MM.1S (cell line): ENCODE results near the gene NDUFS8.

Experiments used
- DNase-seq: peaks from one replicate; pipeline ENCODE4 v3.0.0-alpha.2; 2015
- H2AFZ ChIP-seq: fragments of 300-600 bp; sonication (generic); 2 replicates; pipeline ENCODE4 v1.6.0; 2016; ENCODE audit warnings: antibody characterized with exemption, low read length
- H3F3A ChIP-seq: fragments of 300-600 bp; sonication (generic); 2 replicates; pipeline ENCODE4 v1.6.1; 2016; ENCODE audit warnings: mild to moderate bottlenecking, antibody characterized with exemption, low read length, moderate library complexity, mixed read lengths; ENCODE audit not compliant: insufficient read depth
- H3K27ac ChIP-seq: fragments of 300-600 bp; sonication (generic); 2 replicates; pipeline ENCODE4 v1.5.1; 2016; ENCODE audit warnings: mild to moderate bottlenecking, low read length
- H3K27me3 ChIP-seq: fragments of 300-600 bp; sonication (generic); replicated peaks from 2 replicates; pipeline ENCODE4 v1.6.0; 2016; ENCODE audit warnings: low read length; ENCODE audit not compliant: insufficient read depth
- H3K36me3 ChIP-seq: fragments of 300-600 bp; sonication (generic); replicated peaks from 2 replicates; pipeline ENCODE4 v1.6.1; 2016; ENCODE audit warnings: mild to moderate bottlenecking, low read length, mixed read lengths; ENCODE audit not compliant: insufficient read depth
- H3K4me1 ChIP-seq: fragments of 300-600 bp; sonication (generic); 2 replicates; pipeline ENCODE4 v1.6.1; 2016; ENCODE audit warnings: low read length, mixed read lengths
- H3K4me2 ChIP-seq: fragments of 300-600 bp; sonication (generic); 2 replicates; pipeline ENCODE4 v1.6.0; 2016; ENCODE audit warnings: low read depth, low read length
- H3K4me3 ChIP-seq: fragments of 300-600 bp; sonication (generic); 2 replicates; pipeline ENCODE4 v1.5.1; 2016; ENCODE audit warnings: low read length, mixed read lengths
- H3K79me2 ChIP-seq: fragments of 300-600 bp; sonication (generic); 2 replicates; pipeline ENCODE4 v1.6.1; 2016; ENCODE audit warnings: mixed run types, low read length, mixed read lengths
- H3K9ac ChIP-seq: fragments of 300-600 bp; sonication (generic); 2 replicates; pipeline ENCODE4 v1.6.1; 2016; ENCODE audit warnings: low read length, mixed read lengths
- H3K9me2 ChIP-seq: fragments of 300-600 bp; sonication (generic); replicated peaks from 2 replicates; pipeline ENCODE4 v1.6.1; 2016; ENCODE audit warnings: mild to moderate bottlenecking, low read length, mixed read lengths; ENCODE audit not compliant: insufficient read depth
- H3K9me3 ChIP-seq: fragments of 300-600 bp; sonication (generic); replicated peaks from 2 replicates; pipeline ENCODE4 v1.6.1; 2016; ENCODE audit warnings: mild to moderate bottlenecking, low read length, mixed read lengths; ENCODE audit not compliant: insufficient read depth
- H4K20me1 ChIP-seq: fragments of 300-600 bp; sonication (generic); 2 replicates; pipeline ENCODE4 v1.6.1; 2016; ENCODE audit warnings: mild to moderate bottlenecking, low read length, moderate library complexity, mixed read lengths; ENCODE audit not compliant: insufficient read depth
- EZH2 ChIP-seq: fragments of 300-600 bp; sonication (generic); optimal IDR thresholded peaks from 2 replicates; pipeline ENCODE3; 2017; ENCODE audit warnings: low read depth, mild to moderate bottlenecking, antibody characterized with exemption, low read length, mixed read lengths
- EZH2phosphoT487 ChIP-seq: fragments of 300-600 bp; sonication (generic); IDR thresholded peaks from 2 replicates; pipeline ENCODE4 v1.6.1; 2018; ENCODE audit warnings: antibody characterized with exemption, low read length
- TF ChIP-seq, protein P1 (sequence below): fragments of 300-600 bp; sonication (generic); IDR thresholded peaks from 2 replicates; pipeline ENCODE4 v1.5.1; 2016; ENCODE audit warnings: antibody characterized with exemption, low read length, mixed read lengths

NDUFS8 gene

DNA sequence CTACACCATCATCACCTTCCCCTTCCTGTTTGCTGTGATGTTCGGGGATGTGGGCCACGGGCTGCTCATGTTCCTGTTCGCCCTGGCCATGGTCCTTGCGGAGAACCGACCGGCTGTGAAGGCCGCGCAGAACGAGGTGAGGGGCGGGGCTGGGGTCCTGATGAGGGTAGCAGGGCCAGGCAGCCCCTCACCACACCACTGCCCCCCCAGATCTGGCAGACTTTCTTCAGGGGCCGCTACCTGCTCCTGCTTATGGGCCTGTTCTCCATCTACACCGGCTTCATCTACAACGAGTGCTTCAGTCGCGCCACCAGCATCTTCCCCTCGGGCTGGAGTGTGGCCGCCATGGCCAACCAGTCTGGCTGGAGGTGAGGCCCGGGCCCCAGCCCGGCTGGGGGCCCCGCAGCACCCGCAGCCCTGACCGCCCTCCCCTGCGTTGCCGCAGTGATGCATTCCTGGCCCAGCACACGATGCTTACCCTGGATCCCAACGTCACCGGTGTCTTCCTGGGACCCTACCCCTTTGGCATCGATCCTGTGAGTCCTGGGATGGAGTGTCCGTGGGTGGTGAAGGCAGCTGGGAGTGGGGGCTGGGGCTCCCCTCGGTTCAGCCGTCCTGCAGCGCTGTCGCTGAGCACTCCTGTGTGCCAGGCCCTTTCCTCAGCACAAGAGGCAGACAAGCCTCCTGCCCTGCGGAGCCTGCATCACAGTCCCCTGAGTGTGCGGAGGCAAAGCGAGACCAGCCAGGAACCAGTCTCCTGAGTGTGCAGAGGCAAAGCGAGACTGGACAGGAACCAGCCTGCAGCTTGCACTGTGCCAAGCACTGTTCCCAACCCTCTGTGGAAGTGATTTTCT, 17.2 kb downstream of the NDUFS8 start:
- Histone ChIP-seq H4K20me1 (no peaks in the 10 kb centered on the region), H3K4me3 (no peak overlapping the region), H3K36me3 (no peaks in the 10 kb centered on the region; the same call in 1 of the 2 replicates), H3K9ac (no peak overlapping the region), H3K4me1 (no peaks in the 10 kb centered on the region), H3K79me2 (peaks cover 27% of the 10 kb centered on the region), H3K27me3 (no peaks in the 10 kb centered on the region), H2AFZ (no peak overlapping the region), H3F3A (0 out of 2 replicates have a peak, but pooled peaks cover 2% of the 10 kb centered on the region), H3K27ac (no peak overlapping the region), H3K9me3 (no peaks in the 10 kb centered on the region), H3K9me2 (no peaks in the 10 kb centered on the region), H3K4me2 (no peak overlapping the region)
- no peak for TF ChIP-seq EZH2phosphoT487
- DNase-seq, result no peak

DNA sequence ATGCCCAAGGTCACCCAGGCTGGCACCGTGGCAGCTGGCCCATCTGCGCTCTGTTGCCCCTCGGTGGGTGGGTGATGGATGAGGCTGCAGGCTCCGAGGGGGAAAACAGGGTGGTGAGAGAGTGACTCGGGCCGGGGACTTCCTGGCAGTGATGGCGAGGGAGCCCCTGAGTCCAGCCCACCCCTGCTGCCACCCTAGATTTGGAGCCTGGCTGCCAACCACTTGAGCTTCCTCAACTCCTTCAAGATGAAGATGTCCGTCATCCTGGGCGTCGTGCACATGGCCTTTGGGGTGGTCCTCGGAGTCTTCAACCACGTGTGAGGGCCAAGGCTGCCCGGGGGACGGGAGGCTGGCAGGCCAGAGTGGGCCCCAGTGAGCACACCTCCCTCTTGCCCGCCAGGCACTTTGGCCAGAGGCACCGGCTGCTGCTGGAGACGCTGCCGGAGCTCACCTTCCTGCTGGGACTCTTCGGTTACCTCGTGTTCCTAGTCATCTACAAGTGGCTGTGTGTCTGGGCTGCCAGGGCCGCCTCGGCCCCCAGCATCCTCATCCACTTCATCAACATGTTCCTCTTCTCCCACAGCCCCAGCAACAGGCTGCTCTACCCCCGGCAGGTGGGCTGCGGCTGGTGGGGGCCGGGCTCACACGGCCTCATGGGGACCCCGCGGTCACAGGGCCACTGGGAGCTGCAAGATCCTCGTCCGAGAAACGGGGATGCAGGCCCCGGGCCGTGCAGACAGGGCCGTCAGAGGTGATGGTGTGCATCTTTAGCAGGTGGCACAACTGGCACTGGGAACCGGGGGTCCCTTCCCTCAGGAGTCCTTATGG, 18.4 kb downstream of the NDUFS8 start:
- H3K4me1 ChIP-seq, result no peaks in the 10 kb centered on the region
- H3K27ac ChIP-seq, result no peak overlapping the region
- peaks cover 14% of the 10 kb centered on the region for H3K79me2 ChIP-seq
- no peak overlapping the region for H3K4me3 ChIP-seq
- H3K27me3 ChIP-seq, result no peaks in the 10 kb centered on the region
- H3K9me2 ChIP-seq, result no peaks in the 10 kb centered on the region
- no peak for DNase-seq
- no peaks in the 10 kb centered on the region; the same call in 1 of the 2 replicates for H3K36me3 ChIP-seq
- H3F3A ChIP-seq, result 0 out of 2 replicates have a peak, but pooled peaks cover 2% of the 10 kb centered on the region
- H3K9me3 ChIP-seq, result no peaks in the 10 kb centered on the region
- TF ChIP-seq EZH2 (no peak), EZH2phosphoT487 (no peak)
- TF ChIP-seq, protein P1, sequence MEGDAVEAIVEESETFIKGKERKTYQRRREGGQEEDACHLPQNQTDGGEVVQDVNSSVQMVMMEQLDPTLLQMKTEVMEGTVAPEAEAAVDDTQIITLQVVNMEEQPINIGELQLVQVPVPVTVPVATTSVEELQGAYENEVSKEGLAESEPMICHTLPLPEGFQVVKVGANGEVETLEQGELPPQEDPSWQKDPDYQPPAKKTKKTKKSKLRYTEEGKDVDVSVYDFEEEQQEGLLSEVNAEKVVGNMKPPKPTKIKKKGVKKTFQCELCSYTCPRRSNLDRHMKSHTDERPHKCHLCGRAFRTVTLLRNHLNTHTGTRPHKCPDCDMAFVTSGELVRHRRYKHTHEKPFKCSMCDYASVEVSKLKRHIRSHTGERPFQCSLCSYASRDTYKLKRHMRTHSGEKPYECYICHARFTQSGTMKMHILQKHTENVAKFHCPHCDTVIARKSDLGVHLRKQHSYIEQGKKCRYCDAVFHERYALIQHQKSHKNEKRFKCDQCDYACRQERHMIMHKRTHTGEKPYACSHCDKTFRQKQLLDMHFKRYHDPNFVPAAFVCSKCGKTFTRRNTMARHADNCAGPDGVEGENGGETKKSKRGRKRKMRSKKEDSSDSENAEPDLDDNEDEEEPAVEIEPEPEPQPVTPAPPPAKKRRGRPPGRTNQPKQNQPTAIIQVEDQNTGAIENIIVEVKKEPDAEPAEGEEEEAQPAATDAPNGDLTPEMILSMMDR, result no peak
- H3K4me2 ChIP-seq, result no peak overlapping the region
- H2AFZ ChIP-seq, result no peak overlapping the region
- H3K9ac ChIP-seq, result no peak overlapping the region
- H4K20me1 ChIP-seq, result no peaks in the 10 kb centered on the region

DNA sequence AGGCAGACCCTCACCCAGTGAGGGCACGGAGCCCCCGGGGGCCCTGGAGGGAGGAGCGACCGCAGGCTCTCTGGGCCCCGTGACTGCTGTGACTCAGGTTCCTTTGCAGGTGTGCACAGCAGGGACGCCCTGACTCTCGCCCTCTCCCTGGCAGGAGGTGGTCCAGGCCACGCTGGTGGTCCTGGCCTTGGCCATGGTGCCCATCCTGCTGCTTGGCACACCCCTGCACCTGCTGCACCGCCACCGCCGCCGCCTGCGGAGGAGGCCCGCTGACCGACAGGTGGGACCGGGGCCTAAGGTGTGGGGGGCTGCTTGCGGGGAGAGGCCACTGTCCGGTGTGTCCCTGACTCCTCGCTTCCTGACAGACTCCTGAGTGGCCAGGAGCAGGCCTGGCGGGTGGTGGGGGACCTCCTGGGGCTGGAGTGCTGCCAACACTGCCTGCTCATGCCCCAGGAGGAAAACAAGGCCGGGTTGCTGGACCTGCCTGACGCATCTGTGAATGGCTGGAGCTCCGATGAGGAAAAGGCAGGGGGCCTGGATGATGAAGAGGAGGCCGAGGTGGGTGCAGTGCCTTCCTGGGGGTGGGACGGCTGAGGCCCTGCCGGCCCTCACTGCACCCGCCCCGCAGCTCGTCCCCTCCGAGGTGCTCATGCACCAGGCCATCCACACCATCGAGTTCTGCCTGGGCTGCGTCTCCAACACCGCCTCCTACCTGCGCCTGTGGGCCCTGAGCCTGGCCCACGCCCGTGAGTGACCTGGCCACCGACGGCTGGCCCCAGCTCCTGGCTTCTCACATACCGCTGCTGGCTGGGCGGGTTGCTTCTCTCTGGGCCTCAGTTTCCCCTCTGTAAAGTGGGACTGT, 19.3 kb downstream of the NDUFS8 start:
- H3K9ac ChIP-seq, result no peak overlapping the region
- H2AFZ ChIP-seq, result no peak overlapping the region
- H3K27me3 ChIP-seq, result no peaks in the 10 kb centered on the region
- H3K79me2 ChIP-seq, result peaks cover 6% of the 10 kb centered on the region
- no peak overlapping the region for H3K4me2 ChIP-seq
- H4K20me1 ChIP-seq, result no peaks in the 10 kb centered on the region
- DNase-seq, result no peak
- H3K4me3 ChIP-seq, result no peak overlapping the region
- no peaks in the 10 kb centered on the region for H3K4me1 ChIP-seq
- no peak overlapping the region for H3K27ac ChIP-seq
- no peaks in the 10 kb centered on the region for H3K9me3 ChIP-seq
- H3K36me3 ChIP-seq, result no peaks in the 10 kb centered on the region; the same call in 1 of the 2 replicates
- TF ChIP-seq EZH2phosphoT487 (no peak), EZH2 (no peak)
- TF ChIP-seq, protein P1, result no peak
- 0 out of 2 replicates have a peak, but pooled peaks cover 8% of the 10 kb centered on the region for H3F3A ChIP-seq
- H3K9me2 ChIP-seq, result no peaks in the 10 kb centered on the region
